H1 (cell line): ENCODE measurements around the gene SPATA21. TPM values are rescaled to one million over a fixed set of nuclear protein-coding genes. Genes with fewer than 3 reads are reported as not detected.
"Not testable (repeated sequence)": the region's sequence is repeated elsewhere in the genome, so short reads cannot be mapped to it uniquely, and the experiment has no call there.

Source experiments
- CTCF ChIA-PET: fragments of 300-600 bp; sonication (Branson Sonifier 250); formaldehyde crosslinking; loops from one replicate; lab custom pipeline; 2021; ENCODE audit not compliant: partially characterized antibody; lab: Charles Lee
- POLR2A ChIA-PET: fragments of 300-600 bp; sonication (Branson Sonifier 250); formaldehyde crosslinking; loops from one replicate; lab custom pipeline; 2021; ENCODE audit warnings: inconsistent platforms; ENCODE audit not compliant: partially characterized antibody; lab: Charles Lee
- DNase-seq, 2 experiments: peaks; one replicate each; pipeline versions ENCODE4 v3.0.0 to v3.0.0-alpha.2; 2010 to 2022; ENCODE audit warnings: low spot score in 2 of 2, low read depth in 1 of 2, mixed read lengths in 1 of 2
- FAIRE-seq: peaks from 2 replicates; lab custom pipeline; 2011; peaks lifted over from hg19 to GRCh38; lab: Jason Lieb, UNC
- H2AFZ ChIP-seq: 2 replicates; pipeline ENCODE4 v1.8.1; 2012; ENCODE audit warnings: low read length, inconsistent platforms
- H2AK5ac ChIP-seq: 2 replicates; pipeline ENCODE4 v1.6.1; 2013; ENCODE audit warnings: low read depth, low read length
- H2BK120ac ChIP-seq: replicated peaks from 2 replicates; pipeline ENCODE3; 2013; ENCODE audit warnings: low read depth, low read length, inconsistent platforms
- H2BK12ac ChIP-seq: 2 replicates; pipeline ENCODE4 v1.6.1; 2013; ENCODE audit warnings: low read depth, low read length
- H2BK15ac ChIP-seq: 2 replicates; pipeline ENCODE4 v1.6.1; 2013; ENCODE audit warnings: low read length
- H2BK20ac ChIP-seq: 2 replicates; pipeline ENCODE4 v1.6.1; 2013; ENCODE audit warnings: low read length
- H2BK5ac ChIP-seq: 2 replicates; pipeline ENCODE4 v1.6.1; 2013; ENCODE audit warnings: low read depth, low read length
- H3K14ac ChIP-seq: 2 replicates; pipeline ENCODE4 v1.6.1; 2013; ENCODE audit warnings: inconsistent platforms; ENCODE audit not compliant: insufficient read length
- H3K18ac ChIP-seq: 2 replicates; pipeline ENCODE4 v1.6.1; 2013; ENCODE audit warnings: low read length; ENCODE audit errors: extremely low read depth
- H3K23ac ChIP-seq: 2 replicates; pipeline ENCODE4 v1.6.1; 2013; ENCODE audit warnings: inconsistent platforms; ENCODE audit not compliant: insufficient read length
- H3K23me2 ChIP-seq: 2 replicates; pipeline ENCODE4 v1.6.1; 2013; ENCODE audit warnings: low read depth, low read length
- H3K27ac ChIP-seq: 2 replicates; pipeline ENCODE4 v1.6.1; 2011; ENCODE audit warnings: low read depth, low read length, inconsistent platforms
- H3K27me3 ChIP-seq, 4 experiments: replicated peaks in 1 of 4; 1 replicate in 1 of 4; 2 replicates in 3 of 4; pipeline versions ENCODE4 v1.6.1 to v1.8.1; 2011 to 2013; ENCODE audit warnings: low read length in 3 of 4, mild to moderate bottlenecking in 3 of 4, inconsistent platforms in 2 of 4, mixed read lengths in 2 of 4, moderate library complexity in 1 of 4; ENCODE audit not compliant: control insufficient read depth in 3 of 4, insufficient read depth in 3 of 4; ENCODE audit errors: extremely low read depth in 1 of 4
- H3K36me3 ChIP-seq, 4 experiments: 2 replicates each; pipeline versions ENCODE4 v1.6.1 to v1.8.1; 2011 to 2013; ENCODE audit warnings: mild to moderate bottlenecking in 4 of 4, low read length in 3 of 4, moderate library complexity in 2 of 4, control low read depth in 1 of 4, inconsistent platforms in 1 of 4; ENCODE audit not compliant: insufficient read depth in 4 of 4, control insufficient read depth in 2 of 4
- H3K4ac ChIP-seq: replicated peaks from 2 replicates; pipeline ENCODE3; 2013; ENCODE audit warnings: low read length, low read depth, mixed read lengths, inconsistent platforms; ENCODE audit not compliant: insufficient read length
- H3K4me1 ChIP-seq, 4 experiments: replicated peaks in 1 of 4; 1 replicate in 1 of 4; 2 replicates in 3 of 4; pipeline versions ENCODE4 v1.6.1 to v1.8.1; 2011 to 2013; ENCODE audit warnings: low read length in 3 of 4, inconsistent platforms in 2 of 4, mixed read lengths in 1 of 4; ENCODE audit not compliant: insufficient read depth in 4 of 4, control insufficient read depth in 3 of 4
- H3K4me2 ChIP-seq, 2 experiments: 2 replicates each; pipeline versions ENCODE4 v1.6.1 to v1.8.1; 2011 to 2013; ENCODE audit warnings: low read depth in 2 of 2, low read length in 2 of 2, control low read depth in 1 of 2, inconsistent platforms in 1 of 2, mild to moderate bottlenecking in 1 of 2; ENCODE audit not compliant: insufficient read depth in 1 of 2
- H3K4me3 ChIP-seq, 4 experiments: fragments of 200-600, 300-600 bp in 1 of 4; sonication (generic), shearing (Covaris generic), sonication (Bioruptor Twin) in 1 of 4; 2 replicates each; pipeline versions ENCODE4 v1.5.1 to v1.8.1; 2011 to 2016; ENCODE audit warnings: low read length in 4 of 4, low read depth in 3 of 4, control low read depth in 2 of 4, inconsistent platforms in 2 of 4, mild to moderate bottlenecking in 2 of 4, mixed read lengths in 1 of 4, moderate library complexity in 1 of 4; ENCODE audit not compliant: insufficient read depth in 2 of 4; ENCODE audit errors: extremely low read depth in 1 of 4
- H3K56ac ChIP-seq: replicated peaks from 2 replicates; pipeline ENCODE3; 2013; ENCODE audit warnings: low read depth, mild to moderate bottlenecking, mixed read lengths, low read length, inconsistent platforms; ENCODE audit not compliant: insufficient read length
- H3K79me1 ChIP-seq: 2 replicates; pipeline ENCODE4 v1.6.1; 2013; ENCODE audit warnings: low read depth, low read length, control low read depth
- H3K79me2 ChIP-seq, 2 experiments: 2 replicates each; pipeline versions ENCODE4 v1.6.1 to v1.8.1; 2012 to 2013; ENCODE audit warnings: low read length in 2 of 2, mild to moderate bottlenecking in 2 of 2, inconsistent platforms in 1 of 2; ENCODE audit not compliant: insufficient read depth in 2 of 2, control insufficient read depth in 1 of 2
- H3K9ac ChIP-seq, 4 experiments: replicated peaks in 1 of 4; 1 replicate in 1 of 4; 2 replicates in 3 of 4; pipeline versions ENCODE4 v1.6.1 to v1.8.1; 2011 to 2013; ENCODE audit warnings: low read depth in 3 of 4, low read length in 3 of 4, control low read depth in 2 of 4, mild to moderate bottlenecking in 2 of 4, moderate library complexity in 2 of 4, inconsistent platforms in 1 of 4; ENCODE audit errors: extremely low read depth in 1 of 4
- H3K9me3 ChIP-seq, 2 experiments: 2 replicates each; pipeline versions ENCODE4 v1.6.1 to v1.8.1; 2012 to 2013; ENCODE audit warnings: mild to moderate bottlenecking in 2 of 2, moderate library complexity in 2 of 2, control low read depth in 1 of 2, inconsistent platforms in 1 of 2, low read depth in 1 of 2, low read length in 1 of 2, mixed read lengths in 1 of 2; ENCODE audit not compliant: insufficient read depth in 2 of 2
- H4K20me1 ChIP-seq, 2 experiments: replicated peaks in 1 of 2; 2 replicates each; pipeline versions ENCODE3 to v1.8.1; 2011 to 2013; ENCODE audit warnings: inconsistent platforms in 2 of 2, low read length in 2 of 2, mild to moderate bottlenecking in 1 of 2; ENCODE audit not compliant: insufficient read depth in 2 of 2, control insufficient read depth in 1 of 2
- H4K5ac ChIP-seq: 2 replicates; pipeline ENCODE4 v1.6.1; 2013; ENCODE audit warnings: low read length, low read depth, mixed read lengths, inconsistent platforms; ENCODE audit not compliant: insufficient read length
- H4K8ac ChIP-seq: 2 replicates; pipeline ENCODE4 v1.8.0; 2013; ENCODE audit warnings: mild to moderate bottlenecking, moderate library complexity, low read length, inconsistent platforms; ENCODE audit not compliant: insufficient read depth; ENCODE audit errors: extremely low read depth
- H4K91ac ChIP-seq: replicated peaks from 2 replicates; pipeline ENCODE3; 2013; ENCODE audit warnings: low read length, mixed read lengths, inconsistent platforms; ENCODE audit not compliant: insufficient read length
- EGR1 ChIP-seq: IDR thresholded peaks from 2 replicates; pipeline ENCODE4 v1.6.1; 2011; ENCODE audit warnings: low read depth, low read length, borderline replicate concordance
- GTF2F1 ChIP-seq: IDR thresholded peaks from 2 replicates; pipeline ENCODE4 v1.6.1; 2012; ENCODE audit warnings: low read depth, low read length, improper control_type of control experiment, borderline replicate concordance
- PHF8 ChIP-seq: fragments of 200-600 bp; sonication (generic); conservative IDR thresholded peaks from 2 replicates; pipeline ENCODE4 v1.7.1; 2012; ENCODE audit warnings: low read depth, mild to moderate bottlenecking, inconsistent platforms, low read length, moderate library complexity
- TBP ChIP-seq: IDR thresholded peaks from 2 replicates; pipeline ENCODE4 v1.6.1; 2011; ENCODE audit warnings: low read depth, low read length, improper control_type of control experiment
- polyA plus RNA-seq, 7 experiments: library from polyadenylated mRNA; depleted of rRNA in 3 of 7; stranded (reverse) in 5 of 7; unstranded in 2 of 7; fragments of >200 nt in 5 of 7; fragments of 200-250 nt in 2 of 7; gene quantifications; 1 replicate in 5 of 7; 2 replicates in 1 of 7; 4 replicates in 1 of 7; pipeline versions ENCODE4 v1.2.1 to v1.2.3, GENCODE V29; 2011 to 2013; ENCODE audit warnings: missing spikeins in 2 of 7, mixed read lengths in 2 of 7
- total RNA-seq: library from RNA; stranded (reverse); fragmentation: NEBNext Ultra II Directional; extraction: Animal tissue kit (Norgen Biotek cat#: 25700); gene quantifications from 2 replicates; pipeline ENCODE4 v1.2.1, GENCODE V29; 2021

SPATA21 gene
- total and polyA plus RNA-seq, 2 of the 8 experiments (the other 6 are each of a cell fraction or from before 2014, with no cell fraction given), result not detected

DNA sequence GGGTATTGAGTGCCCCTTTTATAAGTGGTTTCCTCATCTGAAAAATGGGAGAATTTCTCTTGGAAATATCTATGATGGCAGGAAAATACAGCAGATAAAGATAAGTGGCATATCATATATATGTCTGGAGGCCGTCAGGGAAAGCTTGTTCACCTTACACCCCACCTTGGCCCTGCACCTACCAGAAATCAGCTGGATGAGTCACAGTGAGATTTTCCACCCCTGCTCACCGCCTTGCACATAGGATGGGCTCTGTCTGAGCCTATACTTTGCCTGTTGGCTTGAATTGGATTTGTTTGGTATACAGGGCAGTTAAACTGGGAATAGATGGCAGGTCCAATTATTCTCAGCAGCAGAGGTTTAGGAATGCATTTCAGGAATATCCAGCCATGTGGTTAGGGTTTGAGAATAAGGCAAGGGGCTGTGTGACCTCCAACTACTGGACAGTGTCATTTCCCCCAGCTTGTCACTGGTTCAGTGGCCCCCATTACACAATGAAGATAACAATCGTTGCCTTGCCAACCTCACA lies at the start of gene SPATA21 (continued):
- TF ChIP-seq EGR1, result no peak
- no peak for TF ChIP-seq GTF2F1
- TF ChIP-seq TBP, result no peak
- no peak for TF ChIP-seq PHF8

DNA sequence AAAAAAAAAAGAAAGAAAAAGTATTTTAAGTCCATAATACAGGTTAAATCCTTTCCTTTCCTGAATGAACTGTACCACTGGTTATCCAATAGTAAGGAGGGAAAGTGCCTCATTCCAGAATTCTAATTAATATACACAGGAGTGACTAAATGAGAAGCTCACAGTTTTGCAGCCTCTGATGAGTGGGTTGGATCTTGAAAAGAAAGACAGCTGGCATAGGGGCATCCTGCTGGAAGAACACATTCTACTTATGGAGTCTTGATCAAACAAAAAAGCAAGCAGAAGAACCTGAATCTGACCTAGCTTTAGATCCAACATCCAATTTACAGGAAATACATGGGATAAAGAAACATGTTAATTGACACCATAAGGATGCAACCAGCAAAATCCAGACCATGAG lies 49.8 kb upstream of the SPATA21 start:
- H3K56ac ChIP-seq, H2BK20ac ChIP-seq, H3K27me3 ChIP-seq, H2AFZ ChIP-seq, H3K4me3 ChIP-seq, H2AK5ac ChIP-seq, H2BK5ac ChIP-seq, POLR2A ChIA-PET, H3K9ac ChIP-seq, H2BK120ac ChIP-seq, H4K91ac ChIP-seq, FAIRE-seq, H3K4me1 ChIP-seq, H3K27ac ChIP-seq, H3K9me3 ChIP-seq, H3K14ac ChIP-seq, H3K79me1 ChIP-seq, H2BK15ac ChIP-seq, H3K23me2 ChIP-seq, H4K20me1 ChIP-seq, DNase-seq, H3K79me2 ChIP-seq, H3K4ac ChIP-seq, H4K8ac ChIP-seq, H3K18ac ChIP-seq, H2BK12ac ChIP-seq, H3K36me3 ChIP-seq, H4K5ac ChIP-seq, H3K23ac ChIP-seq, H3K4me2 ChIP-seq: not testable (repeated sequence)
- CTCF ChIA-PET, result interaction anchor here (0.7 to 2.3 kb wide), 2 partner anchors 12 to 465 kb away, joined by 3 to 6 read pairs; no protein-coding TSS in a partner anchor
